DND-41 (cell line): Measurements from ENCODE around the gene TBC1D1.

Source experiments
- ATAC-seq: fragments of 200-7000 bp; cut with Tn5 transposase; 3 replicates; pipeline ENCODE4 v1.9.1; 2021; ENCODE audit warnings: low read depth; ENCODE audit not compliant: insufficient read depth
- DNase-seq: peaks from one replicate; pipeline ENCODE4 v3.0.0-alpha.2; 2020
- H2AFZ ChIP-seq: 2 replicates; pipeline ENCODE4 v1.6.0; 2012; ENCODE audit warnings: low read depth, low read length
- H3K27ac ChIP-seq: 2 replicates; pipeline ENCODE4 v1.5.1; 2012; ENCODE audit warnings: low read length, inconsistent platforms
- H3K27me3 ChIP-seq: fragments of 200-600 bp; sonication (generic); 2 replicates; pipeline ENCODE4 v1.6.0; 2012; ENCODE audit warnings: low read length, mild to moderate bottlenecking, inconsistent platforms; ENCODE audit not compliant: insufficient read depth, poor library complexity
- H3K36me3 ChIP-seq: 2 replicates; pipeline ENCODE4 v1.5.1; 2012; ENCODE audit warnings: low read length, inconsistent platforms; ENCODE audit not compliant: insufficient read depth
- H3K4me1 ChIP-seq: 2 replicates; pipeline ENCODE4 v1.5.1; 2012; ENCODE audit warnings: mild to moderate bottlenecking, low read length; ENCODE audit not compliant: insufficient read depth
- H3K4me2 ChIP-seq: 2 replicates; pipeline ENCODE4 v1.6.0; 2012; ENCODE audit warnings: mild to moderate bottlenecking, moderate library complexity, low read length, inconsistent platforms; ENCODE audit not compliant: insufficient read depth
- H3K4me3 ChIP-seq, 2 experiments: fragments of 200-600 bp in 1 of 2; shearing (Covaris generic) in 1 of 2; 2 replicates each; pipeline ENCODE4 v1.5.1; 2012 to 2016; ENCODE audit warnings: inconsistent platforms in 2 of 2, low read length in 2 of 2, mild to moderate bottlenecking in 2 of 2, low read depth in 1 of 2, moderate library complexity in 1 of 2
- H3K79me2 ChIP-seq: 2 replicates; pipeline ENCODE4 v1.6.0; 2012; ENCODE audit warnings: low read length, inconsistent platforms; ENCODE audit not compliant: insufficient read depth
- H3K9ac ChIP-seq: 2 replicates; pipeline ENCODE4 v1.6.0; 2012; ENCODE audit warnings: low read depth, mild to moderate bottlenecking, inconsistent platforms, low read length, moderate library complexity
- H3K9me3 ChIP-seq: 2 replicates; pipeline ENCODE4 v1.5.1; 2012; ENCODE audit warnings: low read length, moderate library complexity, mild to moderate bottlenecking, inconsistent platforms; ENCODE audit not compliant: insufficient read depth, severe bottlenecking
- H4K20me1 ChIP-seq: 2 replicates; pipeline ENCODE4 v1.6.0; 2012; ENCODE audit warnings: low read length; ENCODE audit not compliant: insufficient read depth
- EZH2 ChIP-seq: IDR thresholded peaks from 3 replicates; pipeline ENCODE4 v1.6.1; 2012; ENCODE audit warnings: borderline replicate concordance, low read depth, mild to moderate bottlenecking, moderate library complexity, low read length, inconsistent platforms; ENCODE audit not compliant: severe bottlenecking
- TF ChIP-seq, protein P1 (sequence below): IDR thresholded peaks from 2 replicates; pipeline ENCODE4 v1.5.1; 2012; ENCODE audit warnings: borderline replicate concordance, low read length, moderate library complexity, mild to moderate bottlenecking; ENCODE audit not compliant: poor library complexity, severe bottlenecking; ENCODE audit errors: extremely low read depth

Gene TBC1D1

DNA sequence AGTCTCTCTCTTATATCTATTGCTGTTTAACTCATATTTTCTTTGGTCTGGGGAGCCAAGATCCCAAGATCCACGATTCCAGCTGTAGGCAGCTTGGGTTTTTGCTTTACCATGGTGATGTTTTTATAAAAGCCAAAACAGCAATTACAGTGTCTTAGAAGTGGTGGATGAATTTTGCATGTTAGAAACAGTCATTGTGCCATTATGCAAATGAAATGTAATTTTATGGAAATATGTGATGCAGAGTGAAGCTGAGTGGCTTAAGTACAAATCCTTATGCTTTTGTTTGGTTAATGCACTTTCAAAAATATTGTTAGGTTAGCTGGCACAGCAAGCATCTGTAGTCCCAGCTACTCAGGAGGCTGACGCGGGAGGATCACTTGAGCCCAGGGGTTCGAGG lies 36.5 kb downstream of the TBC1D1 start:
- peaks cover 17% of the 10 kb centered on the region; the same call in 1 of the 2 replicates for H4K20me1 ChIP-seq
- no peak overlapping the region for H3K9ac ChIP-seq
- no peak overlapping the region for H3K4me2 ChIP-seq
- H3K4me3 ChIP-seq = no peak overlapping the region
- no peak for TF ChIP-seq EZH2
- TF ChIP-seq, protein P1, sequence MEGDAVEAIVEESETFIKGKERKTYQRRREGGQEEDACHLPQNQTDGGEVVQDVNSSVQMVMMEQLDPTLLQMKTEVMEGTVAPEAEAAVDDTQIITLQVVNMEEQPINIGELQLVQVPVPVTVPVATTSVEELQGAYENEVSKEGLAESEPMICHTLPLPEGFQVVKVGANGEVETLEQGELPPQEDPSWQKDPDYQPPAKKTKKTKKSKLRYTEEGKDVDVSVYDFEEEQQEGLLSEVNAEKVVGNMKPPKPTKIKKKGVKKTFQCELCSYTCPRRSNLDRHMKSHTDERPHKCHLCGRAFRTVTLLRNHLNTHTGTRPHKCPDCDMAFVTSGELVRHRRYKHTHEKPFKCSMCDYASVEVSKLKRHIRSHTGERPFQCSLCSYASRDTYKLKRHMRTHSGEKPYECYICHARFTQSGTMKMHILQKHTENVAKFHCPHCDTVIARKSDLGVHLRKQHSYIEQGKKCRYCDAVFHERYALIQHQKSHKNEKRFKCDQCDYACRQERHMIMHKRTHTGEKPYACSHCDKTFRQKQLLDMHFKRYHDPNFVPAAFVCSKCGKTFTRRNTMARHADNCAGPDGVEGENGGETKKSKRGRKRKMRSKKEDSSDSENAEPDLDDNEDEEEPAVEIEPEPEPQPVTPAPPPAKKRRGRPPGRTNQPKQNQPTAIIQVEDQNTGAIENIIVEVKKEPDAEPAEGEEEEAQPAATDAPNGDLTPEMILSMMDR = no peak
- DNase-seq (no peak), ATAC-seq (no peak)
- H3K27ac ChIP-seq = no peak overlapping the region
- no peak overlapping the region for H2AFZ ChIP-seq
- peaks cover 8% of the 10 kb centered on the region; the same call in 1 of the 2 replicates for H3K79me2 ChIP-seq
- H3K36me3 ChIP-seq = 0 out of 2 replicates have a peak, but pooled peaks cover 2% of the 10 kb centered on the region
- H3K27me3 ChIP-seq = no peaks in the 10 kb centered on the region
- H3K9me3 ChIP-seq = no peaks in the 10 kb centered on the region
- H3K4me1 ChIP-seq = no peaks in the 10 kb centered on the region

DNA sequence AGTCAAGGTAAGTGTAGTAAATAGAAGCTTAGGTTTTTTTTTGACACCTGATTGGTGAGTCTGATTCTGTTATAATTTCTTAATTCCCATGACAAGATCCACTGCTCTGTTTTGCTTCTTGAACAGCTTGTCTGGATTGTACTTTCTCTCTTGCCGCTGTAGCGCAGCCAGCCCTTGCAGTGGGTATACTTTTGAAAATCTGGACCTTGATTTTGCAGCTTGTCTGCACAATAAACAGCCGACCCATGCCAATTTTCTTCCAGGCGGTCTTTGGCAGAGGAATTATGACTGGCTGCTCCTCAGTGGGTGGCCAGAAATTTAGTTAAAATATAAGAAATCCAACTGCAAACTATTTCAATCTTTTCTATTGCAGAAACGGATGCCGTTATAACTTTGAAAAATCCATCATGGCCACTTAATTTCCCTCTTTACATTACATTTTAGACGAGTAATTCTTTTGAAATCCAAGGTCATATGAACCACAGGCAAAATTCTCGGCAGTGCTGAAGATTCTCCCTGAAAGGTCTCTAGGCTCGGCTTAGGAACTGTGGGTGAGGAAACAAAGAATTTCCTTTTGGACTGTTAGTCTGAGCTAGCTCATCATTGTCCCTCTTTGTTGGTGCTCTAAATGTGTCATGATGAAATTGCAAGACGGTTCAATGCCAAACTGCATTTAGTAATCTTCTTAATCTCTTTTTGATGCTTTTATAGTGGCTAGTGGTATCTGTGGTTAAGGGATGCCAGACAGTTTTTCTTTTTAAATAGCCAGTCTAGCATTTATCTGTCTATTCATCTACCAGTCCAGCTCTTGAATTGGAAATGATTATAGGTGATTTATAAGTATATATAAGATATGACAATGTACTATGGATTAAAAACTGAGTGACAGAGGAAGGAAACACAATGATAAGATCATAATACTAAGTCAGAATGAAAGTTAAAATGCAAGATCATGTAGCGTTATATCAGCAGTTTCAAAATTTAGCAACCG lies 37.8 kb downstream of the TBC1D1 start:
- H4K20me1 ChIP-seq = peaks cover 16% of the 10 kb centered on the region; the same call in 1 of the 2 replicates
- H3K4me2 ChIP-seq = no peak overlapping the region
- DNase-seq (no peak), ATAC-seq (peak; percentile 58; the same call in 2 of the 3 replicates)
- no peaks in the 10 kb centered on the region for H3K4me1 ChIP-seq
- H3K4me3 ChIP-seq = no peak overlapping the region
- no peak for TF ChIP-seq EZH2
- H3K36me3 ChIP-seq = no peaks in the 10 kb centered on the region
- H2AFZ ChIP-seq = no peak overlapping the region
- no peak overlapping the region for H3K27ac ChIP-seq
- H3K27me3 ChIP-seq = no peaks in the 10 kb centered on the region
- no peak overlapping the region for H3K9ac ChIP-seq
- H3K79me2 ChIP-seq = peaks cover 5% of the 10 kb centered on the region; the same call in 1 of the 2 replicates
- no peaks in the 10 kb centered on the region for H3K9me3 ChIP-seq

DNA sequence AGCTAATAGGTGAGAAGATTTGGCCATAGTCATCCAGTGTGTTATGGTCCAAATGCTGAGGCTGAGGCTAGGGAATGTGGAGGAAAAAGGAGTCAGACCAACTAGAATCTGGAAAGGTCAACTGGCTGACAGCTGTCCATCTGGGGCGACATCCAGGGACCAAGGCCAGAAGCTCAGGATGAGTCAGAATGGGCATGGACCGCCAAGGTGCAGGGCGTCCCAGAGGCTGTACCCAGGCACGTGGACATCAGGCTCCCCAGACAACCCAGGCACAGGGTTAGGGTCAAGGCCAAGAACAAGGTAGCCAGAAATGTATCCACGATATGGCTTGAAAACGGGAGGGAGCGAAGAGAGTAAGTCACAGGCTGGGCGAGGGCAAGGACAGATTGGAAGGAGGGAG lies 43.2 kb downstream of the TBC1D1 start:
- Histone ChIP-seq H3K27me3 (no peaks in the 10 kb centered on the region), H4K20me1 (no peaks in the 10 kb centered on the region), H3K9me3 (peaks cover 3% of the 10 kb centered on the region), H3K4me3 (no peak overlapping the region), H3K27ac (no peak overlapping the region), H3K4me1 (no peaks in the 10 kb centered on the region), H2AFZ (no peak overlapping the region), H3K9ac (no peak overlapping the region), H3K36me3 (no peaks in the 10 kb centered on the region), H3K4me2 (no peak overlapping the region), H3K79me2 (0 out of 2 replicates have a peak, but pooled peaks cover 4% of the 10 kb centered on the region)
- no peak for TF ChIP-seq EZH2
- TF ChIP-seq, protein P1 = no peak
- no peak for DNase-seq
- ATAC-seq = no peak

DNA sequence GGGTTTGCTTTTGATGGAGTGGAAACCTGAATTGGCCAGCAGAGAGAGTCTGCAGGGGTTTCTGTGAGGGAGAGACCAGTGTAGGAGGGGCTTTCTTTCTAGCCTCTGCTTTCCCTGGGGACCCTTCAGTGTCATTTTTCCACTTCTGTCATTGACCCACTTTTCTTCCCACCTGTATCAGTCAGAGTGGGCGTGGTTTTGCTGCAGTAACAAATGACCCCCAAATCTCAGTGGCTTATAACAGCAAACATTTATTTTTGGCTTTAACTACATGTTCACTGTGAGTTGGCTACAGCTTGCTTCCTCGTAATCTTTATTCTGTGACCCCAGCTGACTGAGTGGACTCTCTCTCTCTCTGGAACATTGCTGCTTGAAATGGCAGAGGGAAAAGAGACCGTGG lies 43.7 kb downstream of the TBC1D1 start:
- H3K27me3 ChIP-seq = no peaks in the 10 kb centered on the region
- no peak for TF ChIP-seq EZH2
- TF ChIP-seq, protein P1 = no peak
- no peak overlapping the region for H3K4me2 ChIP-seq
- 0 out of 2 replicates have a peak, but pooled peaks cover 4% of the 10 kb centered on the region for H3K79me2 ChIP-seq
- H4K20me1 ChIP-seq = no peaks in the 10 kb centered on the region
- H2AFZ ChIP-seq = no peak overlapping the region
- no peak overlapping the region for H3K27ac ChIP-seq
- H3K9ac ChIP-seq = no peak overlapping the region
- no peak for ATAC-seq
- peaks cover 3% of the 10 kb centered on the region for H3K9me3 ChIP-seq
- H3K4me3 ChIP-seq = no peak overlapping the region
- no peaks in the 10 kb centered on the region for H3K36me3 ChIP-seq
- no peaks in the 10 kb centered on the region for H3K4me1 ChIP-seq
- no peak for DNase-seq
